CD4-positive, alpha-beta T cell treated with Interleukin-6 at 100 ng/mL for 8 hours (primary cell): ENCODE results near the gene CACNA2D4.
"Not testable (repeated sequence)": the region's sequence is repeated elsewhere in the genome, so short reads cannot be mapped to it uniquely, and the experiment has no call there.

ENCODE experiments used
- DNase-seq: peaks from one replicate; pipeline ENCODE4 v3.0.0-alpha.2; 2020; ENCODE audit warnings: mixed read lengths, low spot score

The CACNA2D4 gene, protein sequence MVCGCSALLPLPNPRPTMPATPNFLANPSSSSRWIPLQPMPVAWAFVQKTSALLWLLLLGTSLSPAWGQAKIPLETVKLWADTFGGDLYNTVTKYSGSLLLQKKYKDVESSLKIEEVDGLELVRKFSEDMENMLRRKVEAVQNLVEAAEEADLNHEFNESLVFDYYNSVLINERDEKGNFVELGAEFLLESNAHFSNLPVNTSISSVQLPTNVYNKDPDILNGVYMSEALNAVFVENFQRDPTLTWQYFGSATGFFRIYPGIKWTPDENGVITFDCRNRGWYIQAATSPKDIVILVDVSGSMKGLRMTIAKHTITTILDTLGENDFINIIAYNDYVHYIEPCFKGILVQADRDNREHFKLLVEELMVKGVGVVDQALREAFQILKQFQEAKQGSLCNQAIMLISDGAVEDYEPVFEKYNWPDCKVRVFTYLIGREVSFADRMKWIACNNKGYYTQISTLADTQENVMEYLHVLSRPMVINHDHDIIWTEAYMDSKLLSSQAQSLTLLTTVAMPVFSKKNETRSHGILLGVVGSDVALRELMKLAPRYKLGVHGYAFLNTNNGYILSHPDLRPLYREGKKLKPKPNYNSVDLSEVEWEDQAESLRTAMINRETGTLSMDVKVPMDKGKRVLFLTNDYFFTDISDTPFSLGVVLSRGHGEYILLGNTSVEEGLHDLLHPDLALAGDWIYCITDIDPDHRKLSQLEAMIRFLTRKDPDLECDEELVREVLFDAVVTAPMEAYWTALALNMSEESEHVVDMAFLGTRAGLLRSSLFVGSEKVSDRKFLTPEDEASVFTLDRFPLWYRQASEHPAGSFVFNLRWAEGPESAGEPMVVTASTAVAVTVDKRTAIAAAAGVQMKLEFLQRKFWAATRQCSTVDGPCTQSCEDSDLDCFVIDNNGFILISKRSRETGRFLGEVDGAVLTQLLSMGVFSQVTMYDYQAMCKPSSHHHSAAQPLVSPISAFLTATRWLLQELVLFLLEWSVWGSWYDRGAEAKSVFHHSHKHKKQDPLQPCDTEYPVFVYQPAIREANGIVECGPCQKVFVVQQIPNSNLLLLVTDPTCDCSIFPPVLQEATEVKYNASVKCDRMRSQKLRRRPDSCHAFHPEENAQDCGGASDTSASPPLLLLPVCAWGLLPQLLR

DNA sequence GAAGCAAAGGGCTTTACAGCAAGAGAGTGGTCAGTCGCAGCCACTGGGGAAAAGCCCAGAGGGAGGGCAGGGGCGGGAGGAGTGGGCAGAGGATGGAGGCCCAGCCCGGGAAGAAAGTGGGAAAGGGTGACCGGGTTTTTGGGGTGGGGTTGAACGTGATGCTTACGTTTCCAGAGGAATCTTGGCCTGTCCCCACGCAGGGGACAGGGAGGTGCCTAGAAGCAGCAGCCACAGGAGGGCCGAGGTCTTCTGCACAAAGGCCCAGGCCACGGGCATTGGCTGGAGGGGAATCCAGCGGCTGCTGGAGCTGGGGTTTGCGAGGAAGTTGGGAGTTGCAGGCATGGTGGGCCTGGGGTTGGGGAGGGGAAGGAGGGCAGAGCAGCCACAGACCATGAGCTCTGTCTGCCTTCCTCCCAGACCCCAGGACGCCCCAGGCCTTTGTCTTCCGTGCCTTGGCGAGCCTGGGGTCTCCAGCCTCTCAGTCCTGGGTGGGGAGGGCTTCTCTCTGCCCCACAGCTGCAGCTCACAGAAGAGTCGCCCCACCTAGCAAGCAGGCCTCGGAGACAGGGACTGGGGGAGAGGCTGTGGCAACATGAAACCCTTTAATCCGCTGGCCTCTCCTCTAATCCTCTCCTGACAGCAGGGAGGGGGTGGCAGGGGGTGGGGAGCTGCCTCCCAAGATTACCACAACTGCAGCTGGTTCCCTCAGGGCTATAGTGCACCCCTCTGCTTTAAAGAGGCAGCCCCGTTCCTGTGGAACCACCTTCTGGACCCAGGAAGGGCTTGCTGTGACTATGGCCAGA is at the start of gene CACNA2D4:
Gene CACNA2D4 (minus strand): TSS at position 572 of the 803 bp plus-strand sequence. CDS start 179 bp downstream, at position 393.
- no peak for DNase-seq

DNA sequence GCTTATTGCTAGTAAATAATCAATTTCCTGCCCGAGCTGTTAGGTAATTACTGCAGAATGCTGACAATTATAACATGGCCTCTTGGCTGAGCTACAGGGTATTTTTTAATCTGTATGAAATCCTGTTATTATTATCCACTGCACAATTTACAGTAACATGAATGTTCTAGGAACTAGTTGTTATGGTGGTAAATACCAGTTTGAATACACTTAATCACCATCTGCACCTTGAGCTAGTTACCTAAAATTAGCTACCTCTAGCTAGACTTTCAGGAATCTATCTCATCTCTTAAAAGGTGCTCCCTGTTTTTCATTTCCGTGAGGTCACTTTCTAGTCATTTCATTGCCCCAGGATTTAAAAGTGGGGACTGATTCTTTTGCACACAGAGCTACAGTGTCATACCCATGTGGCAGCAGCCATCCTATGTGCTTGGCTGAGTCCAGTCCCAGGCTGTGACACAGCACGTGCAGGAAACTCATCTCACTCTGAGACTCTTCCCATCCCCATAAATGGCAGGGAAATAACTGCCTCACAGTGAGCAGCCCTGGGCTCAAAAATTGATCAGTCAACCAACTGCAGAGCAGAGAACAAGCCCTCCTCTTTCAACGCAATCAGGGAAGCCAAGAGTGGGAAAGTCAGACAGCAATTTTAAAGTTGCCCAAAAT is 48.2 kb upstream of the CACNA2D4 start:
- no peak for DNase-seq

DNA sequence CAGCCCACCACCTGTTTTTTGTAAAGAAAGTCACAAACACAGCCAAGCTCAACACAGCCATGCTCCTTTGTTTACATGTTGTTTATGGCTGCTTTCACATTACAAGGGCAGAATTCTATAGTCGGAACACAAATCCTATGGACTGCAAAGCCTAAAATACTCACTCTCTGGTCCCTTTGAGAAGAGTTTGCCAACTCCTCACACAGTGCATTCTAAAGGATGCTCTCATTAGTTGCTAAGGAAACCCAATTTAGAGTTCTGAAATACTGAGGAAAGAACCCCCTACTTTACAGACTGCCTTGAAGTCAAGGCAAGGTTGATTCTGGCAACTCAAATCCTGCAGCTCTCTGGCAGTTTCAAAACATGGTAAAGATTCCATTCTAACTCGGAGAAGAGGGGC is 47.5 kb upstream of the CACNA2D4 start:
- no peak for DNase-seq

DNA sequence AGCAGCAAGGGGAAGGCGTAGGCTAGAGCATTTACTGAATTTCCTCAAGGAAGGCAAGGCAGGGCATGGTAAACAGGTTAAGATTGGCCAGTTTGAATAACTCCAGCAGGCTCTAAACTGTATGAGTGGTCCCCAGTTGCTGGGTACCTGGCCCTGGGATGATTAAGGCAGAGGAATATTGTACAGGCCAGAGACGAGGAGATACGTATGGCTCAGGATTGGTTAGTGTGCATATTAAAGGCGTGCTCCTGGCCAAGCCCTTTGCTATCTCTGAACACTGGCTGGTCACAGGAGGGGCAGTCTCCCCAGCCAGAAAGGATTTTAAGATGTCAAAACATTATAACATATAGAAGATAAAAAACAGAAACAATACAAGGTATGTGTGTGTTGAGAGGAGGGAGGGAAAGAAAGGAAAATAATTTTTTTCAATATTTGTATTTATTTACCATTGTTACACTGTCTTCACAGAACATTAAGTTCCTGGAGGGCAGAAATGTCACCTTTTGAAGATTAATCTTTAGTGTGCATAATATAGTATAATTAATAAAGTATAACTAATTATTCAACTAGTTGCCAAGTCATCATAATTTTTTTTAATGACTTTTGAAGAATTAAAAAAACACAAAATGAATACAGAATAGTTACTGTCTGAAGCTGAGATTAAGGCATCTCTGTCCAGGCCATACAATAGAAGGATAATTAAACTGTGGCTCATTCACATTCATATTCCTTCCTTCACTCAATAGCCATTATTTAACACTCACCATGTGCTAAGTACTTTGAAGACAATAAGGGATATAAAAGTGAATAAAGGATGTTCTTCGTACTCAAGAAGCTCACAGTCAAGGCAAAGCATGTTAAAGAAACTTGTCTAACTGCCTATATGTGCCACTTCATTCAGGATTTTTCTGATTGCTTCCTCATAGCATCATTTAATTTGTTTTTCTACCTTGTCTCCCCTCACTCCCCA is 43.9 kb upstream of the CACNA2D4 start:
- DNase-seq = no peak

DNA sequence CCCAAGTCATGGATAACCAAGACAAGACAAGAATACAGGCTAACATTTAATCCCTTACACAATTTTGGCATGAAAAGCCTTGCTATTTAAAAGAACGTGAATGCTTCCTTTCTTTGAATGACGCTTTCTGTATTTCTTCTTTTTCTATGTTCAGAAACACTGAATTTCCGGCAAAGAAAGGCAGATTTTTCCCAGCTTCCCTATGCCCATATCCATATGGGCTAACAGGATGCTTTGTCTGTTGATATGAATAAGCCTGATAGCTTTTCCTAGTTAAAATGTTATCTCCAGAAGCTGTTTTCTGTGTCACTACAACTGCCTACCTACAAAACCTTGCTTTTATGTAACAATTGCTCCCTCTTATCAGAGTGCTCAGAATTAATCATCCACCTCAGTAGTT is 38.3 kb upstream of the CACNA2D4 start:
- DNase-seq = no peak

DNA sequence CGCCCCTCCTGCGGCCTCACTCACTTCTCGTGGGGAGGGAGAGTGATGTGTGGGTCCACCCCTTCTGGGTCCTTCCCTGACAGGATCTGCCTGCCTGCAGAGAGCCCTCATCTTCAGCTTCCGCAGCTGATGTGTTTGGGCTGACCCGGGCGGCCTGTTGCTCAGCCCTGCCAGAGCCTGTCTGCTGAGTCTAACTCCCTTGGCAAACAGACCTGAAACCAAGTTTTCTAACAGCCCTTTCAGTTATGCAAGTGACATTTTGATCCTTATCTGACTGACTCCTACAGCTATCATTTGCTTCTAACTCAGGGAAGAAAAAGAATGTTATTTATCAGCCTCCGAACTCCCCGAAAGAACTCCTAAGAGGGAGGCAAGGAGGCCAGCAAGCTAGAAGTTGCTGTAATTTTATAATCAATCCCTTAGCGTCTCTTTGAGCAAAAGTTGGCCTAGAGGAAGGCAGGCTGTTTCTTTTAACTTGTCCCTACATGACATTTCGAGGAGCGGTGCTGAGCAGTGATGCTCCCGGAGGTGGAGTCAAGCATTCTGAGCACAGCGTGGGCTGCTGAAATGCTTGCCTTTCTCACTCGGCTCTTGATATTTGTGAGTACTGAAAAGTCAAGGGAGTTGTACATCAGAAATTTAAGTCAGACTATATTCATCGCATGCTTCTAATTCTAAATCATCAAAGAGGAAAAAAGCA is 31.5 kb upstream of the CACNA2D4 start:
- DNase-seq = no peak

DNA sequence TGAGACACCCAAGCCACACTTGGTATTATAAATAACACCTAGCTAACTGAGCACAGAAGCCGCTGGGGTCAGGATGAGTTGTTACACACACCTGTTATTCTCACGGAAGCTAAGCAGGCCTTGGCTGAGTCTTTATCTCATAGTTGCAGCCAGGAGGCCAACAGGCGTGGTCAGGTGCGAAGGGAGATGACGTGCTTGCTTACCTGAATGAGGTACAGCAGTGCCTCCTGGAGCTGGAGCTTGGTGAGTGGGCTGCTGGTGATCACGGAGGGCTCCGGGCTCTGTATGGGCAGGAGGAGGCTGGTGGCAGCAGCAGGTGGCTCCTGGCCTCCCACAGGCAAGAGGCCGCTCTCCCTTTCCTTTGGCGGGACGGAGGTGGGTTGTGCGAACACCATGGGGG is 30.4 kb upstream of the CACNA2D4 start:
- DNase-seq = no peak

DNA sequence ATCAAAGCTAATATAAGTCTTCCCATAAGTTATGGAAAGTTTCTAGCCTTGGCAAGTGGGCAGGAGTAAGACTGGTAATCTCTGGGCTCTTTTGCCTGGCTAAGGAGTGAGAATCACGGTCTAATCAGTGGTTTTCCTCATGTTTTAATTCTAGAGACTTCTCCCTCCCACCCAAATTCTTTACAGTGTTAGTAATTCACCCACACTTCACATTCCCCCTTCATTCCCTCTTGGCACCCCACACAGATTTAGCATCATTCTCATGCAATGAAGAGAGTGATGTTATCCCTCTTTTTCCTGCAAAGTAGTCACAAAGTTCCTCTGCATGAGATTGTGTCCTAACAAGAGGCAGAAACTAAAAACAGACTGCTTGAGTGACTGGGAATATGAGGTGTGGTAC is 28.6 kb upstream of the CACNA2D4 start:
- DNase-seq = no peak

DNA sequence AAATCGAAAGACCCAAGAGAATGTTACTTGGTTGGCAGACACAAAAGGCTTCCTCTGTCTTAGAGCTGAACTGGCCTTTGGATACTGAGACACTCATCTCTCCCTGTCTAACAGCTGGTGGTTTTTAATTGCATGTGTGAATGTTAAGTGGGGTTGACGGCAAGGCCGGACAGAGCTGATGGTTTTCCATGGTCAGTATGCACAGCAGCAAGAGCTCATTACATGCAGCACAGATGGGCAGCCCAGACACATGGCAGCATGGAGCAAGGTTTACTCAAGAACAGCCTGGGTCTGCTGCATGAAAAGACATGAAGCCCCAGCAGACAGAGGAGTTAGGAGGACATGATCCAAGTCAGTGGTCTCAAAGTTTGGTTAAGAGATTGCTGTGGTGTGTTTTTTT is 27.8 kb upstream of the CACNA2D4 start:
- DNase-seq = no peak

DNA sequence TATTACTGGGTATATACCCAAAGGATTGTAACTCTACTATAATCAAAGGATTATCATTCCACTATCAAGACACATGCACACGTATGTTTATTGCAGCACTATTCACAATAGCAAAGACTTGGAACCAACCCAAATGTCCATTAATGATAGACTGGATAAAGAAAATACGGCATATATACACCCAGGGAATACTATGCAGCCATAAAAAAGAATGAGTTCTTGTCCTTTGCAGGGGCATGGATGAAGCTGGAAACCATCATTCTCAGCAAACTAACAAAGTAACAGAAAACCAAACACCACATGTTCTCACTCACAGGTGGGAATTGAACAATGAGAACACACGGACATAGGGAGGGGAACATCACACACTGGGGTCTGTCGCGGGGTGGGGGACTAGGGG is 27.1 kb upstream of the CACNA2D4 start:
- not testable (repeated sequence) for DNase-seq

DNA sequence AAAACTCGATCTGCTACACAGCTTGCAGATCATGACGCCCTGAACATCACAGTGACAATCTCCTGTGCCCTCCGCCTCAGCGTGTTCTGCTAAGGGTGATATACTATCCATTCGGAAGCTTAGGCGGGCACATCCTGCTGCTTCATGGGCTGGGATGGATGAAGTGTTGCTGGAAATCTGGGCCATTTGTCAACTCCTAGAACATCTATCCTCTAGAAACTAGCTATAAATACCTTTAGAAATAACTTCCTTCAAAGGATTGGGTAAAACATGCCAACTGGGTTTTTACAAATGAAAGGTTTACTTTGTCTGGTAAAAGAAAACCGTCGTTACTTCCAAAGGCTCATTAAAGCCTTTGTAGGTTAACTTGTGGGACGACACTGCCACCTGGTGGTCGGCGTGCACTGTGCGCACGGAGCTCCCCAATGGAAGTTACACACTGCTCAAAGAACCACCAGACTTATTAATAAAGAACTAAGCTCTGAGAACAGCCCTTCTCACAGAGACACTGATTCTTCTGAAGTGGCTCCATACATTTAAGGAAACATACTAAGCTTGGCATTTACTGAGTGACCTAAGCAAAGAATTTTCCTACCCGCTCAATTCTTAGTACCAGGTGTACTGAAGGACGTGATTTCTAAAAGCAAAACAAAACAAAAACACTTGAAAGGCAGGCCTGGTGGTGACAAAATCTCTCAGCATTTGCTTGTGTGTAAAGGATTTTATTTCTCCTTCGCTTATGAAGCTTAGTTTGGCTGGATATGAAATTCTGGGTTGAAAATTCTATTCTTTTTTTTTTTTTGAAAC is 21.6 kb upstream of the CACNA2D4 start:
- DNase-seq = peak; percentile 86

DNA sequence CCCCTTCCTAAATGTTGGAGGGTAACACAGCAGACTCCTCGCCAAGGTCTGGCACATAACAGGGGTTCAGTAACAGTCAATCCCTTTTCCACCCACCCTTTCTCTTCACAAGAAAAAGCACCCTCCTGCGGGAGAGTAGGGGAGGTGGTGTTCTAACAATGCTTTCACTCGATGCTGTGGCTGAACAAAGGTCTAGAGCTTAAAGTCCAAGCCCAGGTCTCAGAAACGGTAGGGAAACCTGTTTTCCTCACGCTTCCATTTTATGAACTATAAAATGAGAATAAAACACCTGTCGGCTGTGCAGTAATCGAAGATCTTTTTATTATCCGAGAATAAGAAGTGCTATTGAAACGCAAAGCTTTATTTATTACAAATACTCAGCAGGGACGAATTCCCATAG is 20.9 kb upstream of the CACNA2D4 start:
- DNase-seq = no peak

DNA sequence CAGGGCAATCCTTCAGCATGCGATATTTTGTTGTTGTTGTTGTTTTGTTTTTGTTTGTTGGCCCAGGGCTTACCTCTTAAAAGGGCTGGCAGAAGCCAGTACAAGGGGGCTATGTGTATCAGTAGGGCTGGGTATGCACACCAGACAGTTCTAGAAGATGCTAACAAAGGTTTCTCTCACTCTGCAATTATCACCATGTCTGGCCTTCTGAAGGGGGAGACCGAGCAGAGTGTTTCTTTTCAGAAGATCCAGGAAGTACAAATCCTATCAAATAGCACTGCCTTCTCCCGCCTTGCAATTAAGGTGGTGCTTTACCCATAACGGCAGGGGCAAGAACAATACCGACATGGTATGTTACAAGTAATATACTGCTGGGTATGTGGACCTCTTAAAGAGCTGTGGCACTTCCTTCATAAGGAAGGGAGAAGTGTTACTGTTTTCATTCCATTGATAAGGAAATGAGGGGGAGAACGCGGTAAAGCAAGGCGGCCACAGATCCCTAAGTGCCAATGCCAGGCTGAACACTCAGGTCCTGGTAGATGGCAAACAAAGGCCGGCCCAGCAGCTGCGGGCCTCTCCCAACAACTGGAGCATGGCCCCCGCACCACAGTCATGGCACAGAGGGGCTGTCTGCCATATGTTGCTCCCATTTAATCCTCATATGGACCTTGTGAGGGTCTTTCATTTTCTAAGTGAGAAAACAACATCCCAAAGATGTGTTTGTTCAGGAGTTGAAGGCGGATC is 19.2 kb upstream of the CACNA2D4 start:
- DNase-seq = no peak

DNA sequence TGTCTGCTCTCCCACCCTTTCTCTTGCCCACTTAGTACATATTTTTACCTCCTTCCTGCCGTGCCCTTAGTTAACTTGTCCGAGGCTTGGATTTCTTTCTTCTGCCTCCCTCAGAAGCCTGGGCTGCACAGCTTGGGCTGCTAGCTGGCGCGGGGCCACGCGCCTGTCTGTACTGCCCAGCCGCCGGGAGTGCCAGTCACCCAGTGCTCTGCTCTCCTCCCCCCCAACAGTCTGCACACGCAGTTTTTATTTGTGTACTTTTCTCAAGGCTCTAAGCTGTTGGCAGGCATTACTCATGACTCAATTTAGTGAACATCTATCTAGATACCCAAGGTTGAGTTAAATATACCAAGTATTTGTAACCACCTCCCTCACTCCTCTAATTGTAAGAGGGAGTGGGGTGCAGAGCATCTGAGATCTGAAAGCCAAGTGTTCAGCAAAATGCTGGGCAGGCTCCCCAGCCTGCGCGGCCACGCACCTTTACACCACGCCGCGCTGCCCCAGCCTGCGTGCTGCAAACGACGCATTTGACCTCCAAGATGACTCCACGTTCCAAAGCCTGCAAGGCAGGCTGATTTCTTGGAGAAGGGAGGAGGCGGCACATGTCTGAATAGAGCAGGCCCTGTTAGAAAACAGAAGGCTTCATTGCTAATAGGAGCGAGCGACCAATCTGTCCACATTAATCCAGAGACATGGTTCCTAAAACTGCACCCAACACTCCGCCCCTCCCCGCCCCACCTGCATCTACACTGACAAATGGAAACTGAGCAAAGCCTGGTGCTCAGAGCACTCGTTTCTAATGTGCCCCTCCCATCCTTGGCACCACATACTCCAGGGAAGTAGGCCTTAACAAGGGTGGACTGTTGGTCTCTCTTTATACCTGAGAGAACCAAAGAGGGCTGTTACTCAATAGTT is 18.2 kb upstream of the CACNA2D4 start:
- no peak for DNase-seq

DNA sequence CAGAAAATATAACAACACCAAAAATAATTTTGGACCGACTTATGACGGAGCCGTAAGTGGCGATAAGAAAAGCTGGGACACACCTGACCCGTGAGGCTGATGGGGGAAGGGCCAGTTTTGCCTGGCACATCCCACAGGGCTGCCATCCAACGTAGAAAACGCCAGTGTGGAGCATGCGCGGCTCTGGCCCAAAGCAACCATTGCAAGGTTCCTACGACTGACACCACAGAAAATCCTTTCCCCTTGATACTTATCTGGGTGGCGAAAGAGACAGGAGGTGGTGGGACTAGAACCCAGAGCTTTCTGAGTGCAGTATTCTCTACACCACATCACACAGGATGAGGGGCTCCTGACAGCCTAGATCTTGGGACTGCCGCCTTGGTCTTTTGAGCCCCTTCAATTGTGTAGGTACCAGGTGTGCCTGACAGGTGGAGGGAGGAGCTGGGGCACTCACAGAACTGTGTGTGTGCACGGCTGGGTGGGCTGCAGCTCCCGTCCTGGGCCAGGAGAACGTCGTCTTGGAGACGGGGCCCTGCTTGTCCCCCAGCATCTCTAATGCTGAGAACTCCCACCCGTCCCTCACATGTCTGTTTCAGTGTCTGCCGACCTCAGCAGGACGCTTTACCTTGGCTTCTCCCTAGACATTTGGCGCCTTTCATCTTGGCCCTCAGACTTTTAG is 17.4 kb upstream of the CACNA2D4 start:
- DNase-seq = no peak

DNA sequence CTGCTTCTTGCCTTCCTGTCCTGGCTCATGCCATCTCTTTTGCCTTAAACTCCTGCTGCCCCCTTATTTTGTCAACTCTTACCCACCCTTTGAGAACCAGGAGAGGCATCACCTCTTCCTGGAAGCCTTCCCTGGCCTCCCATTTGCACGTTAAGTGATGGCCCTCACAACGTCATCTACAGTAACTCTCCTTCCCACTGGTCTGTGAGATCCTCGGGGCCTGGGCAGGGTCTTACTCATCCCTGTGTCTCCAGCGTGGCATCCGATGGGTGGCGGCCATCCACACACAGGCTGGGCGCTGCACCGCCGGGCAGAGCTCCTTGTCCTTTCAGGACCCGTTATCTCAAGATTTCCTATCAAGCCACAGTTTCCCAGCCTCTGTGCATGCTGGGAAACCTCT is 16.8 kb upstream of the CACNA2D4 start:
- no peak for DNase-seq
